SK-N-MC (cell line): ENCODE results near the gene CSF1R.

Experiments
- DNase-seq: peaks from one replicate; pipeline ENCODE4 v3.0.0-alpha.2; 2011; ENCODE audit warnings: low read depth, low spot score
- H3K27ac ChIP-seq: fragments of 200-600 bp; sonication (generic); 2 replicates; pipeline ENCODE4 v1.5.1; 2016; ENCODE audit warnings: mixed run types
- H3K36me3 ChIP-seq: fragments of 200-600 bp; sonication (generic); 2 replicates; pipeline ENCODE4 v1.6.1; 2017; ENCODE audit warnings: antibody characterized with exemption, low read length, mixed read lengths; ENCODE audit not compliant: insufficient read depth
- H3K4me3 ChIP-seq: fragments of 200-600 bp; sonication (generic); 2 replicates; pipeline ENCODE4 v1.5.1; 2016
- H3K9ac ChIP-seq: fragments of 200-600 bp; sonication (generic); 2 replicates; pipeline ENCODE4 v1.8.0; 2017; ENCODE audit warnings: mixed run types, mixed read lengths; ENCODE audit not compliant: insufficient read length
- H3K9me3 ChIP-seq: fragments of 200-600 bp; sonication (generic); 2 replicates; pipeline ENCODE4 v1.6.1; 2017; ENCODE audit warnings: low read depth, mild to moderate bottlenecking, antibody characterized with exemption, low read length, moderate library complexity, mixed read lengths
- EZH2 ChIP-seq: fragments of 200-600 bp; sonication (generic); IDR thresholded peaks from one replicate; pipeline ENCODE4 v1.6.1; 2017; ENCODE audit warnings: antibody characterized with exemption
- FOXP2 ChIP-seq: optimal IDR thresholded peaks from 2 replicates; pipeline ENCODE3; 2011; ENCODE audit warnings: mild to moderate bottlenecking, moderate library complexity; ENCODE audit not compliant: insufficient read depth; ENCODE audit errors: extremely low read length, control extremely low read depth
- POLR2AphosphoS5 ChIP-seq: IDR thresholded peaks from 2 replicates; pipeline ENCODE4 v1.6.1; 2012; ENCODE audit warnings: mild to moderate bottlenecking, low read depth, low read length, borderline replicate concordance

CSF1R gene

DNA sequence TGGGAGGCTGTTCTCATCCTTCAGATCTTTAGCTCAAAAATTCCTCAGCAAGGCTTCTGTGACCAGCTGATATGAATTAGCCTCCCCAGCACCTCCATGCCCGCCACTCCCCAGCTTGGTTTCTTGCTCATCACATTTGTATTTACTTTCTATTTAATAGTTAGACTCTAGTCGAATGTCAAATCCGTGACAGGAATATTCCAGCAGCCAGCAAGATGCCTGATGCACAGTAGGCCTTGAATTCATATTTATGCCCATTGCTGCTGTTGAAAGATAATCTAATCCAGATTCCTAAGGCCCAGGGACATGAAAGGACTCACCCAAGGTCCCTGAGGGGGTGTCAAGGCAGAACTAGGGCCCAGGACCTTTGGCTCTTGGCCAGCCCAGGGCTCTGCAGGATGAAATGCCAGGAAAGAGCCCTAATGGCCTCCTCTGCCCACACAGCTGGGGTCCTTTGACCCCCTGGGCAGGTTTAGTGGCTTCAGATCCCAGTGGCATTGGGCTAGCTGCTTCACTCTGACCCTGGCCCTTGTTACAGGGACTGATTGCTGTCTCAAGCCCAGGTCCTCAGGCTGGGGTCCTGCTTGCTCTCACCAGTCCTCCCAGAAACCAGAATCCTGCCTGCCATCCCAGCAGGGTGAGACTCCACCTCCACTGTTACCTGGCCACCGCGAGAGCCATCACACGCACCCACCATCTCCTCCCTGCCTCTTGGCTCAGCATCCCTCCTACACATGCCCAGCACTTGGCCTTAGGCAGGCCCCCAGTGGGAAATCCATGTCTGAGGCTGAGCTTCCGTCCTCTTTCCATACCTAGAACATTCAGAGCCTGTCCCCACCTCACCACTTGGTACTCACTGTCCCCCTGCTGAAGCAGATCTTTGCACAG lies 7.3 kb downstream of the CSF1R start:
- Histone ChIP-seq H3K9me3 (no peaks in the 10 kb centered on the region), H3K36me3 (no peaks in the 10 kb centered on the region), H3K9ac (no peak overlapping the region), H3K4me3 (no peak overlapping the region), H3K27ac (no peak overlapping the region)
- no peak for TF ChIP-seq FOXP2
- TF ChIP-seq POLR2AphosphoS5, result no peak
- TF ChIP-seq EZH2, result no peak
- DNase-seq, result no peak

- Histone ChIP-seq H3K9ac (no peak overlapping the region), H3K27ac (no peak overlapping the region), H3K36me3 (no peaks in the 10 kb centered on the region), H3K4me3 (no peak overlapping the region), H3K9me3 (no peaks in the 10 kb centered on the region)
- TF ChIP-seq POLR2AphosphoS5 (no peak), EZH2 (no peak), FOXP2 (no peak)
- no peak for DNase-seq
Observed at GRCh38 chr5:150077996-150078801, 8.2 kb downstream of the CSF1R start.

DNA sequence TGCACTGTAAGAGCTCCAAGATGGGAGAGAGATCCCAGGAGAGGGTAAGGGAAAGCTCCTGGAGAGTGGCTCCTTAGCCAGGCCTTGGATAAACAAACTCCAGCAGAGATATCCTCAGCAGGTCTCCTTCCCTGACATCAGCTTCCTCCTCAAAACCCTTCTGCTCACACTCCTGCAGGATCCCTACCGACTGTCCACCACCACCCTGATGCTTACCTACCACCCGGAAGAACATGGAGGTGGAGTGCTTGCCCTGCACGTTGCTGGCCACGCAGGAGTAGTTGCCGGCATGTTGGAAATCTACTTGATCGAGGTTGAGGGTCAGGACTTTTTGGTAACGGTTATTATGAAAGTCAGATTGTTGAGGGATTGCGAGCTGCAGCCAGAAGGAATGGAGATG lies 9.3 kb downstream of the CSF1R start:
- Histone ChIP-seq H3K9me3 (no peaks in the 10 kb centered on the region), H3K27ac (no peak overlapping the region), H3K4me3 (no peak overlapping the region), H3K36me3 (no peaks in the 10 kb centered on the region), H3K9ac (no peak overlapping the region)
- TF ChIP-seq EZH2, result no peak
- no peak for TF ChIP-seq FOXP2
- TF ChIP-seq POLR2AphosphoS5, result no peak
- DNase-seq, result no peak

DNA sequence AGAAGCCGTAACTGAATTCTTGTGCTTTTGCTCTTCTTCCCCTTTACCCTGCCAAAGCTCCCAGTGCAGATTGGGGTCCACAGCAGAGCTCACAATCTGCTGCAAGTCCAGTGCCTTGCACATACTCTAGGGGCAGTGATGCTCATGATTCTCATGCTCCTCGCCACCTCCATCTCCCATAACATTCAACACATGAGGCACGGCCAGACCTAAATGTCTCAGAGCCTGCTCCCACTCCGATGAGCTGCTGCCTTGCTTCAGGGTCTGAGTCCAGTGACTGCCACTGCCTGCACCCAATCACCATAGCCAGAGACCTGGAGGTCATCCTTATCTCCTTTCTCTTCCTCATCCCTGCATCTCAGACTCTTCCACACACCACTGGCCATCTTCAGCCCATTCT lies 10.5 kb downstream of the CSF1R start:
- Histone ChIP-seq H3K4me3 (no peak overlapping the region), H3K9me3 (no peaks in the 10 kb centered on the region), H3K27ac (no peak overlapping the region), H3K36me3 (no peaks in the 10 kb centered on the region), H3K9ac (no peak overlapping the region)
- TF ChIP-seq EZH2 (no peak), POLR2AphosphoS5 (no peak), FOXP2 (no peak)
- DNase-seq, result no peak

- Histone ChIP-seq H3K4me3 (no peak overlapping the region), H3K9ac (no peak overlapping the region), H3K36me3 (no peaks in the 10 kb centered on the region), H3K27ac (no peak overlapping the region), H3K9me3 (no peaks in the 10 kb centered on the region)
- no peak for DNase-seq
- TF ChIP-seq POLR2AphosphoS5 (no peak), FOXP2 (no peak), EZH2 (no peak)
Observed at GRCh38 chr5:150075233-150075632, 11.1 kb downstream of the CSF1R start.

- Histone ChIP-seq H3K36me3 (no peaks in the 10 kb centered on the region), H3K4me3 (no peak overlapping the region), H3K9ac (no peak overlapping the region), H3K27ac (no peak overlapping the region), H3K9me3 (no peaks in the 10 kb centered on the region)
- TF ChIP-seq EZH2, result no peak
- TF ChIP-seq POLR2AphosphoS5, result no peak
- no peak for DNase-seq
Observed at GRCh38 chr5:150073677-150074076, 12.7 kb downstream of the CSF1R start.

GRCh38 chr5:150073086-150073625 lies 13.2 kb downstream of the CSF1R start:
- Histone ChIP-seq H3K4me3 (no peak overlapping the region), H3K9me3 (no peaks in the 10 kb centered on the region), H3K9ac (no peak overlapping the region), H3K36me3 (no peaks in the 10 kb centered on the region), H3K27ac (no peak overlapping the region)
- DNase-seq, result no peak
- no peak for TF ChIP-seq EZH2
- no peak for TF ChIP-seq POLR2AphosphoS5
- TF ChIP-seq FOXP2, result no peak

- TF ChIP-seq POLR2AphosphoS5, result no peak
- TF ChIP-seq EZH2, result no peak
- no peak for TF ChIP-seq FOXP2
- Histone ChIP-seq H3K36me3 (no peaks in the 10 kb centered on the region), H3K9ac (no peak overlapping the region), H3K27ac (no peak overlapping the region), H3K4me3 (no peak overlapping the region), H3K9me3 (no peaks in the 10 kb centered on the region)
- no peak for DNase-seq
Observed at GRCh38 chr5:150070821-150071220, 15.5 kb downstream of the CSF1R start.
